HK-2 (cell line): ENCODE measurements around the gene PLCB2.
A peak's percentile ranks its signal among the peaks of the same experiment; 100 is the strongest.

Experiments
- DNase-seq: peaks from one replicate; pipeline ENCODE4 v3.0.0-alpha.2; 2018; ENCODE audit not compliant: unreplicated experiment

Gene PLCB2

DNA sequence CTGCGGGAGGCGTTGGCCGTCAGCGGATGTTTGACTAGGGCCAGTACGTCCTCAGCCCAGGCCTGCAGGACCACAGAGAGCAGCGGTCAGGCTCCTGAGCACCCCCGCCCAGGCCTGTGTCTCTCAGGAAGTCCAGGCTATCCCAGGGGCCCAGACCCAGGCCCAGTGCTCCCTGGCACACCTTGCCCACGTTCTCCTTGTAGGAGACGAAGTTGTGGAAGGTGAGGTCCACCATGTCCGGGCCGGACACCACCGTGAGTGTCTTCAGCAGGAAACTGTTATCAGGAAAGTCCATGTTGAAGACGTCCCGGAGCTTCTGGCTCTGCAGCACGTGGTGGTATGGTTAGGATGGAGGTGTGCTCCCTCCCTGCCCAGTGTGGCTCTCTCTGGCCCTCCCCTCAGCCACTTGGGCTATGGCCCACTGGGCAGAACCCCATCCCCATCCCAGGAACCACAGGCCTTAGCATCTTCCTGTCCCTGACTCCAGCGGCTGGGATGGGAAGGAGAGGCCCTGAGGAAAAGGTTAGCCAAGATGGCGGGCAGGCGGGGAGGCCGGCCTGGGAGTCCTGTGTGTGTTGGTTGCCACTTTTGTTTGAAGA, 5.3 kb downstream of the PLCB2 start:
- DNase-seq, result no peak

GRCh38 chr15:40301467-40302179, 6.1 kb downstream of the PLCB2 start:
- no peak for DNase-seq

DNA sequence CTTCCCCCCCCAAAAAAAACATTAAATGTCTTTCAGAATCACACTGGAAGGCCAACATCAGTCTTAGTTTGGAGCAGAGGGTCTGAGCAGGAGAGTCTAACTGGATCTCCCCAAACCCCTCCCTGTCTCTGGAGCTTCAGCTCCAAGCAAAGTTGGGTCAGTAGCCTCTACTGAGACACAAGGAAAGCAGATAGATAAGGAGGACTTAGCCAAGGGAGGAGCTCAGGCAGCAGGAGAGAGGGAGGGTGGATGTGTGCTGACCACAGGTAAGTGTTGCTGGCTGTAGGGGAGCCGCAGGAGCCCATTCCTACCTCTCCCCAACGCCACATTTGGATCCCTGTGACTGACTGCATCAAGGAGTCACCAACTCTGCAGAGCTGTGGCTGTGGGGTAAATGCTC, 7.0 kb downstream of the PLCB2 start:
- no peak for DNase-seq

DNA sequence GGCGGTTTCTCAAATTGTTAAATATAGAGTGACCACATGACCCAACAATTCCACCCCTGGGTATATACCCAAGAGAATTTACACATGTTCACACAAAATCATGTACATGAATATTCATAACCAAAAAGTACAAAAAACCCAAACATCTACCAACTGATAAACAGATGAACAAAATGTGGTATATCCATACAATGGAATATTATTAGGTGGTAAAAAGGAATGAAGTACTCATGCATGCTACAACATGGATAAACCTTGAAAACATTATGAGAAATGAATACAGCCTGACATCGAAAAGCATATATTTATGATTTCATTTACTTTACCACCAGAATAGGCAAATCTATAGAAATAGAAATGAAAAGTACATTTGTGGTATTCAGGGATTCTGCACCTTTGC, 7.4 kb downstream of the PLCB2 start:
- DNase-seq, result no peak

- no peak for DNase-seq
Observed at GRCh38 chr15:40298216-40298935, 9.4 kb downstream of the PLCB2 start.

DNA sequence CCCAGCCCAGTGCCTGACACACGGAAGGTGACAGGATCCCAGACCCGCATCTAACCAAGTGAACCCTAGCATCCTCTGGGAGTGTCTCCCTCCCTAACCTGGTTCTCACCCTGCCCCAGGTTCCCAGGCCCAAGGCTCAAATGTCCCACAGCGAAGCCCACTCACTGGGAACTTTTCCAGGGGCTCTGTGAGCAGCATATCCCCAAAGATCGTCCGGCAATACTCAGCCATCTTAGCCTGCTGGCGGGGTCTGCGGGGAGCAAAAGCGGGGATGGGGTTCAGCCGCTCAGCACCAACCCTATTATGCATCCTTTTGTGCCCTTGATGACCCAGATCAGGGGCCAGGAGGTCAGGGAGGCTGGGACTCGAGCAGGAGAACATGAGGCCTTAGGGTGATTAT, 10.4 kb downstream of the PLCB2 start:
- no peak for DNase-seq

GRCh38 chr15:40296561-40297230, 11.0 kb downstream of the PLCB2 start:
- no peak for DNase-seq

DNA sequence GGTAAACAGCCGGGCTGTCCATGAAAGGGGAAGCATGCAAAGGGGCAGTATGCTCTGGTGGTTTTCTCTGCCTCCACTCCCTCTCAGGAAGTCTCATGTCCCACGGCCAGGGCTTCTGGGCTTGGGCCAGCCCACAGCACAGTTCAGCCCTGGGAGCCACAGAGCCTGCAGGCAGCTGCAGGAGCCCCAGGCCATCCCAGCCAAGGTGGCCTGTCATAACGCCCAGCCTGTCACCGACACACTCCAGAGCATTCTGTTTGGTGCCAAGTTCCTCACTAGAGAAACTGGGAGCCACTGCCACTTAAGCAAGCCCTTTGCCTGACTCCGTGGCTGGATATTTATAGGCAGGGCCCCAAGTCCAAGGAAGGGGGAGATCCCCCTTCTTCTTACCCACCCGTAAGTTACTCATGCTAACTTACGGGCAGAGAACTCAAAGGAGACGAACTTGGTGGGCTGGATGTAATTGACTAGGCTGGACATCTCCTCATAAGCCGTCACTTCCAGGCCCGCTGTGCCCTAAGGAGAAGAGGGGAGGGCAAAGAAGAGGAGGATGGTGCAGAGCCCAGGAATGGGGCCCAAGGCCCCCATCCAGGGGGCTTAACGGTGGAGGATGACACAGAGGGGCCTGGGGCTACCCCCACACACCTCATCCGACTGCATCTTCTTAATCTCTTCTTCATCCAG, 11.7 kb downstream of the PLCB2 start:
- no peak for DNase-seq

DNA sequence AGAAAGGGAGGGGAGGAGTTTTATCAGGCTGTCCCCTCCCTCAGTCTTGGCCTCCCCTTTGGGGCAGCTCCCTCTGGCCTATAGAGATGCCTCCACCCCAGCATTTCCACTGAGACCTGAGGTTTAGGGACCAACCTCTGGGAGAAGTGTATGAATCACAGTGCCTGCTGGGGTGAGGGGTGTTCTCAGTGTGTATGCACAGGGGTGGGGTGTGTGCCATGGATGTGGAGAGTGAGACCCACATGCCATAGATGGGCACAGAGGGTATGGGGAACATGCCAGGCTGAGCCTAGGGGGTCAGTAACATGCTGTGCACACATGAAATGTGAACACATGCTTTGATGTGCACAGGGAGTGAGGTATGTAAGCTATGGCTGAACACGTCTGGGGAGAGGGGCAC, 12.4 kb downstream of the PLCB2 start:
- no peak for DNase-seq

GRCh38 chr15:40293905-40294895, 13.5 kb downstream of the PLCB2 start:
- no peak for DNase-seq

DNA sequence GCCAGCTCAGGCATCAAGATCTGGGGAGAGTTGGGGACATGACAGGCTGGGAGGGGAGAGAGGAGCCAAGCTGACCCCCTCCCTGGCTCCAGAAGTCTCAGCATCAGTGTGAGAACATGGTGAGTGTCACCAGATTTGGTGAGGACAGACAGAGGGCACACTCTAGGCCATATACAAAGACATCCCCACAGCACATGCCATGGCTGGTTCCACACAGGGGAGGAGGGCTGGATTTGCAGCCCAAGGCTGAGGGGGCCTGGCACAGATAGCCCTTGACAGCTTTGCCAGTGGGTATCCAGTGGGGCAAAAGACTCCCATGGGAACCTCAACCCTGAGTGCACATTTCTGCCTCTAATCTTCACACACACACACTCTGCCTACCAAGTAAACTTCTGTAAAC, 14.7 kb downstream of the PLCB2 start:
- no peak for DNase-seq

DNA sequence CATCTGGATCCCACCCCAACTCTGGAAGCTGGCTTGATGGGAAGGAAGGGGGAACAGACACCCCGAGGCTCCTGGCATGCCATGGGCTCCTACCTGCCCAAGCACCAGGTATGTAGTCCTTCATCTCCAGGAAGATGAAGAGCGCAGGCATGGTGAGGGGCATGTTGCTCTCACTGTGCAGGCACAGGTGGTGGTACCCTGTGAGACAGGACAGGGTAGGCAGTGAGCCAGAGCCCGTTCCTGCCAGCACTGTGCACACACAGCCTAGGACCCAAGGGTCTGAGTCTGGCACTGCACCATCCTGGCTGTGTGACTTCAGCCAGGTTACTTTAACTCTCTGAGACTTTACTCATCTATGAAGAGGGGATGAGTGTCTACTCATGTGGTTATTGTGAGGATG, 15.5 kb downstream of the PLCB2 start:
- no peak for DNase-seq

- DNase-seq, result peak; percentile 41
Observed at GRCh38 chr15:40290918-40291574, 16.7 kb downstream of the PLCB2 start.

- DNase-seq, result no peak
Observed at GRCh38 chr15:40290545-40290917, 17.2 kb downstream of the PLCB2 start.

GRCh38 chr15:40289140-40289775, 18.5 kb downstream of the PLCB2 start:
- no peak for DNase-seq

DNA sequence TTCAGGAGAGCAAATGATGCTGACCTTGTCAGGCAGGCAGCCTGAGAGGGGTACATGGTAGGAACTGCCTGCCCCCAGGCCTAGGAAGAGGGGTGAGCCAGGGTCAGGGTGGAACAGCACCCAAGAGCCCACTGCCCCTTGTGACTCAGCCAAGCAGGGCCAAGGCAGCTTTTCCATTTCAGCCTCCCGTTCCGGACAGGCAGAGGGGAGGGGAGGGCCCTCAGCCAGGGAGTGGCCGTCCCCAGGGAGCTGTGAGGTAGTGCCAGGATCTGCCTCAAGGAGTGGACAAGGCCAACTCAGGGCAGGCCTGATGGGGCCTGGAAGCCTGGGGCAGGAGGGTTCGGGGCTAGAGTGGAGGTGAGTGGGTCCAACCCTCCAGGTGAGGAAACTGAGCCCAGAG, 19.8 kb downstream of the PLCB2 start:
- DNase-seq, result no peak

GRCh38 chr15:40287505-40287904, 20.2 kb downstream of the PLCB2 start:
- DNase-seq, result no peak

DNA sequence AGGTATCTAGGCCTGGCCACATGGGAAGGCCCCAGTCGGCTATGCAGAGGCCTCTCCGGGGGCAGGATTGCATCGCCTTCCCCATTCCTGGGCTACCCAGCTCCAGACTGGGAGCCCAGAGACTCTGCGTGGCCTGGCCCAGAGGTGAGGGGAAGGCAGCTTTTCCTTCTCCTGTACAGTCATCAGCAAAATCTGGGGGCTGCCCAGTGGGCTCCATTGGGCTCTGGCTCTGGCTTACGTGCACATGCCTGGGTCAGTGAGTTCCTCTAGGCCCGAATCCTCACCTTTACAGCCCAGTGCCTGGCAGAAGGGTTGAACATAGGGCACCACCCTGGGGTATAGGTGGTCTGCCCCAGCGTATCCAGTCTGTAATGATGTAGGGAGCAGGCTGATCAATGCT, 20.9 kb downstream of the PLCB2 start:
- DNase-seq, result no peak

GRCh38 chr15:40286061-40286532, 21.6 kb downstream of the PLCB2 start:
- DNase-seq, result no peak

DNA sequence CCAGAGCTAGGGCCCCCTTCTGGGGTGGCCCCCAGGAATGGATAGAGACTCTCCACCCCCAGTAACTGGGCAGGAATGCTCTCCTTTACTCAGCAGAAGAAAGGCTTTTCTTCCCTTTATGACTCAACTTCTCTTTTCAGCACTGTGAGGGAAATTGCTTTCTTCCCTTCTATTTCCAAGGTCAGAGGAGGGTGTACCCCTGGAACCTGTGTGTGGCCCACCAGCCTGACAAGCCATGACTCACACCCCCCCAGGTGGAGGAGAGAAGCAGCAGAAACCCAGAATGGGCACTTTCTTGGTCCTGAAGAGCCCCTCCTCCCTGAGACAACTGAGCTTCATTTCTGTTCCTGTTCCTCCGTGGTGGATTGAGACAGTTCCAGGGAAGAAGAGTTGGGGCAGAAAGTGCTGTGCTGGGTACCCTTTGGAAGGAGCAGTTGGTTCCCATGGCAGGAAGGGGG, 22.2 kb downstream of the PLCB2 start:
- no peak for DNase-seq
